Duodenal mucosa (tissue), 2 donors: ENCODE results near the gene FHAD1.

ENCODE experiments used
- H3K27ac ChIP-seq: one replicate; pipeline ENCODE4 v1.7.0; 2013; ENCODE audit warnings: low read depth, low read length
- H3K27me3 ChIP-seq, 2 donors: one replicate each; pipeline ENCODE4 v1.7.0; 2013; ENCODE audit warnings: low read length in 2 of 2, control low read depth in 1 of 2; ENCODE audit not compliant: insufficient read depth in 2 of 2, control insufficient read depth in 1 of 2
- H3K36me3 ChIP-seq, 2 donors: one replicate each; pipeline ENCODE4 v1.7.0; 2013; ENCODE audit warnings: low read length in 2 of 2, control low read depth in 1 of 2; ENCODE audit not compliant: insufficient read depth in 2 of 2, control insufficient read depth in 1 of 2
- H3K4me1 ChIP-seq, 2 donors: one replicate each; pipeline ENCODE4 v1.7.0; 2013; ENCODE audit warnings: low read length in 2 of 2, control low read depth in 1 of 2; ENCODE audit not compliant: insufficient read depth in 2 of 2, control insufficient read depth in 1 of 2
- H3K4me3 ChIP-seq, 2 donors: one replicate each; pipeline ENCODE4 v1.7.0; 2013; ENCODE audit warnings: low read length in 2 of 2, low read depth in 1 of 2
- H3K9ac ChIP-seq, 2 donors: one replicate each; pipeline ENCODE4 v1.7.0; 2013; ENCODE audit warnings: low read length in 2 of 2, low read depth in 1 of 2
- H3K9me3 ChIP-seq, 2 donors: one replicate each; pipeline ENCODE4 v1.7.0; 2013; ENCODE audit warnings: low read length in 2 of 2, control low read depth in 1 of 2; ENCODE audit not compliant: control insufficient read depth in 1 of 2

FHAD1 gene

GRCh38 chr1:15245593-15246360 is 1.2 kb upstream of the FHAD1 start:
- no peak overlapping the region for H3K9ac ChIP-seq
- no peaks in the 10 kb centered on the region for H3K36me3 ChIP-seq
- no peak overlapping the region for H3K4me3 ChIP-seq
- H3K27ac ChIP-seq, result no peak overlapping the region
- H3K27me3 ChIP-seq, result no peaks in the 10 kb centered on the region
- H3K4me1 ChIP-seq, result peaks cover 4 to 5% of the 10 kb centered on the region in 2 donors
- no peaks in the 10 kb centered on the region for H3K9me3 ChIP-seq

GRCh38 chr1:15248216-15248615 is 1.2 kb downstream of the FHAD1 start:
- Histone ChIP-seq H3K9me3 (no peaks in the 10 kb centered on the region), H3K36me3 (no peaks in the 10 kb centered on the region), H3K4me1 (peaks cover 5 to 7% of the 10 kb centered on the region in 2 donors), H3K9ac (no peak overlapping the region), H3K4me3 (no peak overlapping the region), H3K27ac (no peak overlapping the region), H3K27me3 (no peaks in the 10 kb centered on the region)

GRCh38 chr1:15249081-15249480 is 2.1 kb downstream of the FHAD1 start:
- H3K4me1 ChIP-seq, result peaks cover 5 to 7% of the 10 kb centered on the region in 2 donors
- H3K4me3 ChIP-seq, result no peak overlapping the region
- H3K36me3 ChIP-seq, result no peaks in the 10 kb centered on the region
- no peak overlapping the region for H3K27ac ChIP-seq
- H3K27me3 ChIP-seq, result no peaks in the 10 kb centered on the region
- H3K9me3 ChIP-seq, result no peaks in the 10 kb centered on the region
- no peak overlapping the region for H3K9ac ChIP-seq

GRCh38 chr1:15251857-15252835 is 5.1 kb downstream of the FHAD1 start:
- Histone ChIP-seq H3K27ac (no peak overlapping the region), H3K4me3 (no peak overlapping the region), H3K9me3 (no peaks in the 10 kb centered on the region), H3K9ac (no peak overlapping the region), H3K36me3 (no peaks in the 10 kb centered on the region), H3K4me1 (peaks cover 3 to 5% of the 10 kb centered on the region in 2 donors), H3K27me3 (no peaks in the 10 kb centered on the region)

- H3K27me3 ChIP-seq, result no peaks in the 10 kb centered on the region
- no peak overlapping the region for H3K9ac ChIP-seq
- H3K36me3 ChIP-seq, result no peaks in the 10 kb centered on the region
- H3K27ac ChIP-seq, result no peak overlapping the region
- no peaks in the 10 kb centered on the region for H3K9me3 ChIP-seq
- no peak overlapping the region for H3K4me3 ChIP-seq
- peaks cover 0 to 3% of the 10 kb centered on the region in 2 donors for H3K4me1 ChIP-seq
Observed at GRCh38 chr1:15254559-15254958, 7.5 kb downstream of the FHAD1 start.

GRCh38 chr1:15255582-15256149 is 8.6 kb downstream of the FHAD1 start:
- Histone ChIP-seq H3K27me3 (no peaks in the 10 kb centered on the region), H3K27ac (no peak overlapping the region), H3K9me3 (no peaks in the 10 kb centered on the region), H3K9ac (no peak overlapping the region), H3K36me3 (no peaks in the 10 kb centered on the region), H3K4me3 (no peak overlapping the region), H3K4me1 (peaks cover 2 to 6% of the 10 kb centered on the region in 2 donors)

- H3K9ac ChIP-seq, result no peak overlapping the region
- no peaks in the 10 kb centered on the region for H3K9me3 ChIP-seq
- H3K4me3 ChIP-seq, result no peak overlapping the region
- no peaks in the 10 kb centered on the region for H3K27me3 ChIP-seq
- peaks cover 6 to 15% of the 10 kb centered on the region in 2 donors for H3K4me1 ChIP-seq
- no peak overlapping the region for H3K27ac ChIP-seq
- no peaks in the 10 kb centered on the region for H3K36me3 ChIP-seq
Observed at GRCh38 chr1:15256584-15256983, 9.6 kb downstream of the FHAD1 start.

GRCh38 chr1:15257309-15257708 is 10.3 kb downstream of the FHAD1 start:
- no peaks in the 10 kb centered on the region for H3K9me3 ChIP-seq
- no peak overlapping the region for H3K9ac ChIP-seq
- no peaks in the 10 kb centered on the region for H3K27me3 ChIP-seq
- H3K36me3 ChIP-seq, result no peaks in the 10 kb centered on the region
- H3K27ac ChIP-seq, result no peak overlapping the region
- H3K4me1 ChIP-seq, result peaks cover 6 to 21% of the 10 kb centered on the region in 2 donors
- H3K4me3 ChIP-seq, result no peak overlapping the region

- Histone ChIP-seq H3K9me3 (no peaks in the 10 kb centered on the region), H3K36me3 (no peaks in the 10 kb centered on the region), H3K4me1 (peaks cover 6 to 17% of the 10 kb centered on the region in 2 donors), H3K27me3 (no peaks in the 10 kb centered on the region), H3K4me3 (no peak overlapping the region), H3K9ac (no peak overlapping the region), H3K27ac (no peak overlapping the region)
Observed at GRCh38 chr1:15258833-15259621, 12.0 kb downstream of the FHAD1 start.
